ENCODE data around the gene COG8. TPM values are rescaled to one million over a fixed set of nuclear protein-coding genes. Genes with fewer than 3 reads are reported as not detected.
A peak's percentile ranks its signal among the peaks of the same experiment; 100 is the strongest.

The COG8 gene
- total RNA-seq, 3 donors from 2014 or later (not counting 1 experiment from before 2014, with no cell fraction given) = 26.3 to 34.6 (median 29.0) TPM

DNA sequence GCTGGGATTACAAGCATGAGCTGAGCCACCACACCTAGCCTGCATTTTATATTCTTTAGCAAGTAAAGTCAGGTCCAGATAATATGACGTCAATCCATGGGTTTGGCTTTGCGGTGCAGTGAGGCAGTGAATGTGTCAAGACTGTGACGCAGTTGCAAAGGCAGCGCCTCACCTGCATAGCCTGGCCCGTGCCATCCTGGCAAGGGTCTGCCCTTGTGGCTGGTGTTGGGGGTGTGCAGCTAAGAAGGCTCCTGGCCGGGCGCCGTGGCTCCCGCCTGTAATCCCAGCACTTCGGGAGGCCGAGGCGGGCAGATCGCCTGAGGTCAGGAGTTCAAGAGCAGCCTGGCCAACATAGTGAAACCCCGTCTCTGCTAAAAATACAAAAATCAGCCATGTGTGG is 15.9 kb downstream of the COG8 start:
- no peak for DNase-seq
- no peak for ATAC-seq
- Histone ChIP-seq H3K9me3 (ENCODE audit: control insufficient read depth, insufficient read depth, low read length) (no peaks in the 10 kb centered on the region), H3K4me1 (ENCODE audit: control insufficient read depth, insufficient read depth, low read length) (peaks cover 6% of the 10 kb centered on the region), H3K27ac (ENCODE audit: low read length) (no peak overlapping the region), H3K4me3 (ENCODE audit: low read length) (no peak overlapping the region), H3K27me3 (ENCODE audit: control insufficient read depth, insufficient read depth, low read length) (no peaks in the 10 kb centered on the region), H3K36me3 (ENCODE audit: control insufficient read depth, insufficient read depth, low read length) (peaks cover 62% of the 10 kb centered on the region)
- Mint-ChIP-seq H3K36me3 (peaks cover 6% of the 10 kb centered on the region), H3K27me3 (ENCODE audit: low read depth in 2 of 2) (no peaks in the 10 kb centered on the region), H3K9me3 (no peaks in the 10 kb centered on the region), H3K4me3 (no peak overlapping the region), H3K4me1 (peaks cover 7 to 21% of the 10 kb centered on the region in 2 donors), H3K27ac (no peak overlapping the region)
- intact Hi-C loops (cut with micrococcal nuclease) = loop anchor here (10.0 kb wide), 1 partner anchor 131 kb away; no protein-coding TSS in a partner anchor
- 95% methylated on average over 14 of the region's 14 CpGs for WGBS (ENCODE audit: insufficient coverage)
- no peak for TF ChIP-seq CTCF (IDR thresholded peaks at IDR 0.05)

DNA sequence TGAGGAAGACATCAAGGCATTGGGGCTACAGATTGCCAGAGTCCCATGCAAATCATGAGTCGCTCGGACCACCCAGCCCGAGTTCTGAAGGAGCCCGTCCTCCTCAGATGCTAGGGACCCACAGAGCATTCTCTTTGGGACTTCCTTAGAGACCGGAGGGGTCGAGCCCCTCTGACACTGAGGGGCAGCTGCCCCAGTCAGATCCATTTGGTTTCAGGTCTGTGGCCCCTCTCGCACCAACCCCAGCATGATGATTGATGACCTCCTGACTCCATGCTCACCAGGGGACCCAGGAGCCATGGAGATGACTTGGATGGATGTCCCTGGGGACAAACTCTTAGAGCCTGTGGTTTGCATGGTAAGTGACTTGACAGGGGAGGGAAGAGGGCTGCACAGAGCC is 17.0 kb downstream of the COG8 start:
- Histone ChIP-seq H3K27me3 (ENCODE audit: control insufficient read depth, insufficient read depth, low read length) (no peaks in the 10 kb centered on the region), H3K9me3 (ENCODE audit: control insufficient read depth, insufficient read depth, low read length) (no peaks in the 10 kb centered on the region), H3K4me3 (ENCODE audit: low read length) (no peak overlapping the region), H3K27ac (ENCODE audit: low read length) (no peak overlapping the region), H3K36me3 (ENCODE audit: control insufficient read depth, insufficient read depth, low read length) (peaks cover 67% of the 10 kb centered on the region), H3K4me1 (ENCODE audit: control insufficient read depth, insufficient read depth, low read length) (no peaks in the 10 kb centered on the region)
- peaks cover 6% of the 10 kb centered on the region for H3K36me3 Mint-ChIP-seq
- peaks cover 7 to 21% of the 10 kb centered on the region in 2 donors for H3K4me1 Mint-ChIP-seq
- no peak overlapping the region for H3K4me3 Mint-ChIP-seq
- WGBS (ENCODE audit: insufficient coverage) = 96% methylated on average over 7 of the region's 7 CpGs
- ATAC-seq = no peak
- H3K27ac Mint-ChIP-seq = no peak overlapping the region
- no peak for TF ChIP-seq CTCF (IDR thresholded peaks at IDR 0.05)
- no peak for DNase-seq
- H3K27me3 Mint-ChIP-seq (ENCODE audit: low read depth in 2 of 2) = no peaks in the 10 kb centered on the region
- intact Hi-C loops (cut with micrococcal nuclease) = loop anchor here (10.0 kb wide), 1 partner anchor 132 kb away; no protein-coding TSS in a partner anchor
- no peaks in the 10 kb centered on the region for H3K9me3 Mint-ChIP-seq

DNA sequence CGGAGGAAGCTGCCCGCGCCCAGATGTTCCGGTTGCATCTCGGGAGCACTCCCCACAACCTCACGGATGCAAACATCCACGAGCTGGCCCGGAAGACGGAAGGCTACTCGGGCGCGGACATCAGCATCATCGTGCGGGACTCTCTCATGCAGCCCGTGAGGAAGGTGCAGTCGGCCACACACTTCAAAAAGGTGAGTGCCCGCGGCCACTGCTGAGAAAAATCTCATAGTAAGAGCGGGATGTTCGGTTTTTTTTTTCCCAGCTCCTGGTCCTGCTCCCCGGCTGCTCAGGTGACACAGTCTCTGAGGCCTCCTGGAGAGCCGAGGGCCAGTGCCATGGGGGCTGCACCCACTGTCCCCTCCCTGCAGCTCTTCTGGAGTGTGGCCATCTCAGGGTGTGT is 18.3 kb downstream of the COG8 start:
- Histone ChIP-seq H3K27ac (ENCODE audit: low read length) (no peak overlapping the region), H3K36me3 (ENCODE audit: control insufficient read depth, insufficient read depth, low read length) (peaks cover 79% of the 10 kb centered on the region), H3K27me3 (ENCODE audit: control insufficient read depth, insufficient read depth, low read length) (no peaks in the 10 kb centered on the region), H3K4me1 (ENCODE audit: control insufficient read depth, insufficient read depth, low read length) (no peaks in the 10 kb centered on the region), H3K4me3 (ENCODE audit: low read length) (no peak overlapping the region), H3K9me3 (ENCODE audit: control insufficient read depth, insufficient read depth, low read length) (no peaks in the 10 kb centered on the region)
- Mint-ChIP-seq H3K9me3 (no peaks in the 10 kb centered on the region), H3K4me1 (peaks cover 5 to 16% of the 10 kb centered on the region in 2 donors), H3K36me3 (peaks cover 6% of the 10 kb centered on the region), H3K27me3 (ENCODE audit: low read depth in 2 of 2) (no peaks in the 10 kb centered on the region), H3K4me3 (no peak overlapping the region), H3K27ac (peak overlapping the region in 1 of 2 donors; percentile 38)
- TF ChIP-seq CTCF (IDR thresholded peaks at IDR 0.05) = no peak
- intact Hi-C loops (cut with micrococcal nuclease) = loop anchor here (10.0 kb wide), 1 partner anchor 134 kb away; no protein-coding TSS in a partner anchor
- ATAC-seq (no peak), DNase-seq (no peak)
- 97% methylated on average over 22 of the region's 22 CpGs for WGBS (ENCODE audit: insufficient coverage)

DNA sequence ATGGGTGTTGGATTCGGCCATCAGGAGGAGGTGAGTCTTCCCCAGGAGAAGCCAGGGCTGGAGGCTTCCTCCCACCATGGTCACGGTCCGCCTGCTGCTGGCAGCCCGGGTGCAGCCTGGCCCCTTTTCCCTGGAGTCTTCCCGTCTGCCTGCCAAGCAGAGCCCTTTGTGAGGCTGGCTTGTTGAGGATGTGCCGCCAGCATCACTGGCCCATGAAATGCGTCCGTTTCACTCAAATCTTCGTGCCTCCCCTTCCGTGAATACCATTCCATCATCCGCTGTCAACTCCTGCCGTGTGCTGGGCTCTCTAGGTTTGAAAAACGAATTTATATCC is 18.7 kb downstream of the COG8 start:
- Histone ChIP-seq H3K27ac (ENCODE audit: low read length) (no peak overlapping the region), H3K4me1 (ENCODE audit: control insufficient read depth, insufficient read depth, low read length) (no peaks in the 10 kb centered on the region), H3K9me3 (ENCODE audit: control insufficient read depth, insufficient read depth, low read length) (no peaks in the 10 kb centered on the region), H3K27me3 (ENCODE audit: control insufficient read depth, insufficient read depth, low read length) (no peaks in the 10 kb centered on the region), H3K4me3 (ENCODE audit: low read length) (no peak overlapping the region), H3K36me3 (ENCODE audit: control insufficient read depth, insufficient read depth, low read length) (peaks cover 83% of the 10 kb centered on the region)
- Mint-ChIP-seq H3K27me3 (ENCODE audit: low read depth in 2 of 2) (no peaks in the 10 kb centered on the region), H3K27ac (no peak overlapping the region), H3K4me1 (peaks cover under 1 to 12% of the 10 kb centered on the region in 2 donors), H3K9me3 (no peaks in the 10 kb centered on the region), H3K36me3 (peaks cover 6% of the 10 kb centered on the region), H3K4me3 (no peak overlapping the region)
- intact Hi-C loops (cut with micrococcal nuclease) = loop anchor here (10.0 kb wide), 1 partner anchor 134 kb away; no protein-coding TSS in a partner anchor
- 96% methylated on average over 13 of the region's 13 CpGs for WGBS (ENCODE audit: insufficient coverage)
- DNase-seq = no peak
- no peak for TF ChIP-seq CTCF (IDR thresholded peaks at IDR 0.05)
- ATAC-seq = no peak
